C4-2B (cell line): ENCODE results near the gene PTPRD.

Source experiments
- H3K27ac ChIP-seq: fragments of 450-650 bp; 2 replicates; pipeline ENCODE4 v1.5.1; 2017
- ZFX ChIP-seq: fragments of 450-650 bp; IDR thresholded peaks from 2 replicates; pipeline ENCODE4 v1.6.1; 2017
- TF ChIP-seq, protein P1 (sequence below): fragments of 450-650 bp; conservative IDR thresholded peaks from 2 replicates; pipeline ENCODE4 v1.5.1; 2017; ENCODE audit warnings: mild to moderate bottlenecking

The PTPRD gene

DNA sequence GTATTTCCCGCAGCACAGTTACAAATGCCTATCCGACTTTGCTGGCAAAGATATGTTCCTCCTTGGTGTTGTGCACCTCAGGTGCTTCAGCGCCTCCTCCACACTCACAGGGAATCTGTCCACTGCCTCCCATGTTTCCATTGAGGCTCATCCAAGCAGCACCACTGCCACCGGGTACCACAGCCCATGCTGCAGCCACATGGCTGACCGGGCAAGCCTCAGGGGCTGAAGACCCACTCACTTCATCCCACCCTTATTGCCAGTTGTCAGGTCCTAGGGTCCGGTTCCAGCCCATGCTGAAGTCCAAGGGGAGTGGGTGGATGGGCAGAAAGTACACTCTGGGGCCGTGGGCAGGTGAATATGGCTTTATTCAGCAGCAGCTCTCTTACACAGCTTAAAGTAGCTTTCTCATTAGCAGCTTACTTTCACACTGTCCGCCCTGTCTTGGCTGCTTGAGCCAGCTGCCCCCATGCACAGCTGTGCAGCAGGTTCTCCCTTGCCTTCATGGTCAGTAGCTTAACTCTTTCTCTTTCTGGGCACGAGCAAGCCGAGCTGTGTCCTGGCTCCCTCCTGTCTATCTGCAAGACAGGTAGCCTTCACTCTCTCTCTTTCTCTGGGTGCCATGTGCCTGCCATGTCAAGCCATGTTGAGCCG lies 1052.3 kb downstream of the PTPRD start:
- H3K27ac ChIP-seq = no peak overlapping the region
- TF ChIP-seq, protein P1, sequence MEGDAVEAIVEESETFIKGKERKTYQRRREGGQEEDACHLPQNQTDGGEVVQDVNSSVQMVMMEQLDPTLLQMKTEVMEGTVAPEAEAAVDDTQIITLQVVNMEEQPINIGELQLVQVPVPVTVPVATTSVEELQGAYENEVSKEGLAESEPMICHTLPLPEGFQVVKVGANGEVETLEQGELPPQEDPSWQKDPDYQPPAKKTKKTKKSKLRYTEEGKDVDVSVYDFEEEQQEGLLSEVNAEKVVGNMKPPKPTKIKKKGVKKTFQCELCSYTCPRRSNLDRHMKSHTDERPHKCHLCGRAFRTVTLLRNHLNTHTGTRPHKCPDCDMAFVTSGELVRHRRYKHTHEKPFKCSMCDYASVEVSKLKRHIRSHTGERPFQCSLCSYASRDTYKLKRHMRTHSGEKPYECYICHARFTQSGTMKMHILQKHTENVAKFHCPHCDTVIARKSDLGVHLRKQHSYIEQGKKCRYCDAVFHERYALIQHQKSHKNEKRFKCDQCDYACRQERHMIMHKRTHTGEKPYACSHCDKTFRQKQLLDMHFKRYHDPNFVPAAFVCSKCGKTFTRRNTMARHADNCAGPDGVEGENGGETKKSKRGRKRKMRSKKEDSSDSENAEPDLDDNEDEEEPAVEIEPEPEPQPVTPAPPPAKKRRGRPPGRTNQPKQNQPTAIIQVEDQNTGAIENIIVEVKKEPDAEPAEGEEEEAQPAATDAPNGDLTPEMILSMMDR = no peak
- no peak for TF ChIP-seq ZFX

DNA sequence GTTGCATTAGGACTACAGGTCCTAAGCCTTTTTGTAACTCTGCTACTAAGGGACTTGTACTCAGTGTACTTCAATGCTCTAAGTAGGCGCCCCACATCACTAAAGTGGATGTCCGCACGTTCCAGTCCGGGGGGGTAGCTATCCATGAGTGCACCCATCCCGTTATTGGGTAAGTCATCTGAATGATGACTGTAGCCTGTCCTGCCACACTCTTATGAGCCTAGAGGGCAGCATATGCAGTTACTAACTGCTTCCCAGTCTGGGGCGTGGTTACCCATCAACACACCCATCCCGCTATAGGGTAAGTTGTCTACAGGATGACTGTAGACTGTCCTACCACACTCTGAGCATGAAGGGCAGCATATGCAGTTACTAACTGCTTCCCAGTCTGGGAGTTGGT lies 1053.9 kb downstream of the PTPRD start:
- H3K27ac ChIP-seq = no peak overlapping the region

DNA sequence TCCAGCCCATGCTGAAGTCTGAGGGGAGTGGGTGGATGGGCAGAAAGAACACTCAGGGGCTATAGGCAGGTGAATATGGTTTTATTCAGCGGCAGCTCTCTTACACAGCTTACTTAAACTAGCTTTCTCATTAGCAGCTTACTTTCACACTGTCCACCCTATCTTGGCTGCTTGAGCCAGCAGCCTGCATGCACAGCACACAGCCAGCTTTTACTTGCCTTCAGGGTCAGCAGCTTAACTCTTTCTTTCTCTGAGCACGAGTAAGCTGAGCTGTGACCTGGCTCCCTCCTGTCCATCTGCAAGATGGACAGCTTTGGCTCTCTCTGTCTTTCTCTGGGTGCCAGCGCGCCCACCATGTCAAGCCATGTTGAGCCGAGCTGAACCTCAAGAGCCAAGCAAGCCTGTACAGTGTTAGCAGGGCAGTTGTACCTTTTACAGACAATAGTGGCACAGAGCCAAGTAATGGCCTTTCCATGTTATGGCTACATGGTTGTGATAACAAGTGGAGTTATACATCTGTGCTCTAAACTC lies 1054.9 kb downstream of the PTPRD start:
- TF ChIP-seq ZFX = no peak
- TF ChIP-seq, protein P1 = no peak
- H3K27ac ChIP-seq = no peak overlapping the region

More for the DNA sequence above, 1053.9 kb downstream of the PTPRD start:
- TF ChIP-seq, protein P1 = no peak
- TF ChIP-seq ZFX = no peak

DNA sequence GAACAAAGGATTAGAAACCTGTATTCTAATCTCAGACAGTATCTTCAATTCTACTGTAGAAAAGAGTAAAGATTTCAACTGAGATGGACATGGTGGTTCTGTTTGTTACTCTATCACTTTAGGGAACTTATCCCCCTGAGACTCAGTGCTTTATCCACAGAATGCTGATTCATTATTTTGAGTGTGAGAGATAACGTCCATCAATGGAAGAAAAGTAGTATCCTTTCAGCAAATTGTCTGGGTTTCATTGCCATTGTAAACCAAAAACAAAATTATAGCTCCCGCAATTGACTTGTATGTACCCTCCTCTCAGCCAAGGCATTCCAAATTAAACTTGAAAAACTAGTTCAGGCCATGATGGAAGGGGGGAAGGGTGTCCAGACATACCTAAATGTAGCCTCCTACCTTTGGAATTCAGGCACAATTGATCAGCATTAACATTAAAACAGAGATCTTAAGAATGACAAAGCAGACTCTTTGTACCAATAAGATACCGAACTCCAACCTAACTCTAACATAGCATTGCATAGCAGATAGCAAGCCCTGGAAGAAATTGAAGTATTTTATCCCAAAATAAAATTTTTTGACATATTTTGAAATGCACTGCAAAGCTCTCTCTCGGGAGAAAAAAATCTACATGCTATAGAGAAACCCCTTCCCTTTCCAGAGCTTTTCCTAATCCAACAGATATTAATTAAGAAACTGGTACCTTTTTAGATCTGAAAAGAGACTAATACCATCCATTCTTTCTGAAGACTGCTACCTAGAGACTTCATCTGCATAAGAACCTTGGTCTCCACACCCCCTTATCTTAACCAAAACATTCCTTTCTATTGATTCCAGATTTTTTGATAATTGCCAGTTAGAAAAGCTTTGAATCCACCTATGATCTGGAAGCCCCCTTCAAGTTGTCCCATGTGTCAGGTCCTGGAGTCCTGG lies 1055.7 kb downstream of the PTPRD start:
- no peak overlapping the region for H3K27ac ChIP-seq
- TF ChIP-seq ZFX = no peak
- TF ChIP-seq, protein P1 = no peak

DNA sequence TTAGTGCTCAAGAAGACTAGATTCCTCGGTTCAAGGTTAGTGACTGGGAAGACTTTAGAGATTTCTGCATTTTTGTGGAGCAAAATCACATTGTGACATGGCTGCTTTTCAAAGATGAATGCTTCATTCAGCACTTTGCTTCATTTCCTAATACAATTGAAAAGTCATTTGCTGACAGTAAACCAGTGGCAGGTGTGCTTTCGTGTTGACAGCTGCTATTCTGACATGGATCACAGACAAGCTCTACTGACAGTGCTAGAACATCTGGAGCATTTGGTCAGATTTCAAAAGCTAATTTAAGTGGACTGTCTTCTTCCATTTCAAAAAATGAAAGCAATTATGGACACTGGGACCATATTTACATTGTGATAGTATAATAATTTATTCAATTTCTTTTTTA lies 1060.1 kb downstream of the PTPRD start:
- no peak for TF ChIP-seq ZFX
- TF ChIP-seq, protein P1 = no peak
- H3K27ac ChIP-seq = no peak overlapping the region

DNA sequence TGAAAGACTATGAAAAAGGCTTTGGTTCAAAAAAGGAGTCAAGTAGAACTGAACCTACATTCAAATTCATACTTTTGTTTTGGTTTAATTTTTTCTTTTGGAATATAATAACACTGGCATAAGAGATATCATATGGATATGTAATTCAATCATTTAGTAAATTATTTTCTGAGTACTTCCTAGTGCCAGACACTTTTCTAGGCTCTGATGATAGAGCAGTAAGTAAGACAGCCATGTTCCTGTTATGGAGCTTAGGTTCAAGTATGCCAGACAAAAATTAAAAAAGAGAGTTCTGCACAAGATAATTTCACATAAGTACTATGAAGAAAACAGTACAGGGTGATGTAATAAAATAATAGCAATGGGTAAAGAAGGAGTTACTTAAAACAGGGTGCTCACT lies 1074.0 kb downstream of the PTPRD start:
- H3K27ac ChIP-seq = no peak overlapping the region
- TF ChIP-seq ZFX = no peak
- TF ChIP-seq, protein P1 = no peak

DNA sequence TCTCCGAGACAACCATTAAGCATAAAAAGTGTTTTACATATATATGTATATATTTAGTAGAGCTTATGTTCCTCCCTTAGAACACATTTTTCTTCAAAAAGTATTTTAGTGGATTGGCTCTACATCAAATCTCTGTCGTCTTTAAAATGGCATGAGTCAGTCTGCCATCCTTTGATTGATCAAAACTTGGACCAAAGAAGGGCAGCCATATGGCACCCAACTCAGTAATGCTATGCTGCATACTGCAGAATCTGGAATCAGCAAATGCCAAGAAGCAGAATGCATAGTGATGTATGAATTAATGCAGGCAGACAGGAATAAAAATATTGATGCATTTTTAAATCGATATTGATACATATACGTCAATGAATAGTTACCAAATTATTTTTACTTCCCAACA lies 1074.4 kb downstream of the PTPRD start:
- H3K27ac ChIP-seq = no peak overlapping the region
- TF ChIP-seq, protein P1 = no peak
- no peak for TF ChIP-seq ZFX
